GM21529 (cell line): ENCODE results near the gene SLC1A5.

Experiments
- ATAC-seq: cut with Tn5 transposase; IDR thresholded peaks from one replicate; pipeline ENCODE4 v1.9.1; 2021; ENCODE audit not compliant: unreplicated experiment

Gene SLC1A5

GRCh38 chr19:46726551-46726950 is 61.8 kb downstream of the SLC1A5 start:
- ATAC-seq: no peak

- ATAC-seq: no peak
Observed at GRCh38 chr19:46725859-46726393, 62.5 kb downstream of the SLC1A5 start.

- ATAC-seq: no peak
Observed at GRCh38 chr19:46725036-46725820, 63.2 kb downstream of the SLC1A5 start.
